GM13977 (cell line): ENCODE results near the gene FIS1.
A peak's percentile ranks its signal among the peaks of the same experiment; 100 is the strongest.
"Not testable (repeated sequence)": the region's sequence is repeated elsewhere in the genome, so short reads cannot be mapped to it uniquely, and the experiment has no call there.

Experiments
- DNase-seq: peaks from one replicate; pipeline ENCODE4 v3.0.0; 2012; ENCODE audit warnings: low spot score
- in situ Hi-C: fragments of 300-500 bp; cut with MboI; formaldehyde crosslinking; loops from one replicate; pipeline ENCODE4 v1.12.0; 2022; ENCODE audit warnings: low sequenced_read_pairs, low pct_unique_long_range_greater_than_20kb, mixed read lengths, inconsistent platforms; ENCODE audit not compliant: unreplicated experiment
- TF ChIP-seq, protein P1 (sequence below): IDR thresholded peaks from 2 replicates; pipeline ENCODE4 v1.5.1; 2012; ENCODE audit warnings: mild to moderate bottlenecking, control low read depth; ENCODE audit not compliant: insufficient read depth; ENCODE audit errors: extremely low read depth, missing control alignments

Gene FIS1

DNA sequence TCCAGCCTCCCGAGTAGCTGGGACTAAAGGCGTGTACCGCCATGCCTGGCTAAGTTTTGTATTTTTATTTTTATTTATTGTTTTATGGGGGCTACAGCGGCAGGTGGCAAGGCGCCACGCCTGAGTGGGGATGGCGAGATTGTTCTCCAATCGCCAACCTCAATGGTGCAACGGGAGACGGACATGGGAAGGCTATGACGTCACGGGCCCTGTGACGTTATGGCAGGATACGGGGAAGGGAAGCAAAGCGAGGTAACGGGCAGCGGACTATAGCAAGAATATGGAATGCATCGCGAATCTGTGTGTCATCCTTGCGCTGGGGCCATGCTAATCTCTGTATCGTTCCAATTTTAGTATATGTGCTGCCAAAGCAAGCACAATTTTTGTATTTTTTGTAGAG, 24.8 kb upstream of the FIS1 start:
- TF ChIP-seq, protein P1, sequence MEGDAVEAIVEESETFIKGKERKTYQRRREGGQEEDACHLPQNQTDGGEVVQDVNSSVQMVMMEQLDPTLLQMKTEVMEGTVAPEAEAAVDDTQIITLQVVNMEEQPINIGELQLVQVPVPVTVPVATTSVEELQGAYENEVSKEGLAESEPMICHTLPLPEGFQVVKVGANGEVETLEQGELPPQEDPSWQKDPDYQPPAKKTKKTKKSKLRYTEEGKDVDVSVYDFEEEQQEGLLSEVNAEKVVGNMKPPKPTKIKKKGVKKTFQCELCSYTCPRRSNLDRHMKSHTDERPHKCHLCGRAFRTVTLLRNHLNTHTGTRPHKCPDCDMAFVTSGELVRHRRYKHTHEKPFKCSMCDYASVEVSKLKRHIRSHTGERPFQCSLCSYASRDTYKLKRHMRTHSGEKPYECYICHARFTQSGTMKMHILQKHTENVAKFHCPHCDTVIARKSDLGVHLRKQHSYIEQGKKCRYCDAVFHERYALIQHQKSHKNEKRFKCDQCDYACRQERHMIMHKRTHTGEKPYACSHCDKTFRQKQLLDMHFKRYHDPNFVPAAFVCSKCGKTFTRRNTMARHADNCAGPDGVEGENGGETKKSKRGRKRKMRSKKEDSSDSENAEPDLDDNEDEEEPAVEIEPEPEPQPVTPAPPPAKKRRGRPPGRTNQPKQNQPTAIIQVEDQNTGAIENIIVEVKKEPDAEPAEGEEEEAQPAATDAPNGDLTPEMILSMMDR = no peak
- no peak for DNase-seq
- in situ Hi-C loops = no loop called here

DNA sequence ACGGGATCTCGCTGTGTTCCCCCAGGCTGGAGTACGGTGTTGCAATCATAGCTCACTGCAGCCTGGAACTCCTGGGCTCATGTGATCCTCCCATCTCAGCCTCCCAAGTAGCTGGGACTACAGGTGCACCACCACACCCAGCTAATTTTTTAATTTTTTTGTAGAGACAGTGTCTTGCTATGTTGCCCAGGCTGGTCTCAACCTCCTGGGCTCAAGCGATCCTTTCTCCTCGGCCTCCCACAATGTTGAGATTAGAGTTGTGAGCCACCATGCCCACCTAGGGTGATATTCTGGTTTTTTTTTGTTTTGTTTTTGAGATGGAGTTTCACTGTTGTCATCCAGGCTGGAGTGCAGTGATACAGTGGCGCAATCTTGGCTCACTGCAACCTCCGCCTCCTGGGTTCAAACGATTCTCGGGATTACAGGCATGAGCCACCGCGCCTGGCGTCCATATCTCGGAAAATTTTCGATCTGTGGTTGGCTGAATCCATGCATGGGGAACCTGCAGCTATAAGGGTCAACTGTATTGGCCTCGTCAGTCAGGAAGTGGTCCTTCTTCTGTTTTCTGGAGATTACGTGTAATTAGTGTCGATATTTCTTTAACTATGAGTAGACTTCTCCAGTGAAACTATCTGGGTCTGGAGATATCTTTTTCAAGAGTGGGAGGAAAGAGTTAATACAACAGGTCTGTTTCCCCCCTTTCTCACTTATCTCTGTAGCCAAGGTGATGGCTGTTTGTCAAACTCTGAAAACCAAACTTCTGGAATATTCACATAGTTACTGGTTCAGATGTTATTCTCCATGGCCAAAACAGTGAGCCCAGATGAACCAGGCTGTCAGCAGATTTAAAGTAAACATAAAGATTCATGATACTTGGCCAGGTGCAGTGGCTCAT, 21.0 kb upstream of the FIS1 start:
- no peak for DNase-seq
- TF ChIP-seq, protein P1 = no peak

DNA sequence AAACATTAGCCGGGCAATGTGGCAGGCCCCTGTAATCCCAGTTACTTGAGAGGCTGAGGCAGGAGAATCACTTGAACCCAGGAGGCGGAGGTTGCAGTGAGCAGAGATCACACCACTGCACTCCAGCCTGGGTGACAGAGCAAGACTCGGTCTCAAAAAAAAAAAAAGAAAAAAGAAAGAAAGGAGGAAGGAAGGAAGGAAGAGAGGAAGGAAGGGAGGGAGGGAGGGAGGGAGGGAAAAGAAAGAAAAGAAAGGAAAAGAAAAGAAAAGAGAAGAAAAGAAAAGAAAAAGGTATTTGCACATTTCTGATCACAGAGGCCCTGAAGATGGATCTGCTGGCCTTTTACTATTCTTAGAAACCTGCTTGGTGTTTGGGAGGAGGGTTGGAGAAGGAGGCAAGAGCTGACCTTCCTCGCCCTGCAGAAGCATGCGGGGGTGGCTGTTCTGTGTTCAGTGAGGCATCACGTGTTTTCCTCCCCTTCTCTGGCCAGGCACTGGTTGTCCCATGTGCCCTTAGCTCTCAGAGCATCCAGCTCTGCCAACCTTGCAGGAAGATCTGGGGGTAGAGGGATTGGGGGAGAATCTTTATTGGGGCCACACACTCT, 19.3 kb upstream of the FIS1 start:
- DNase-seq, in situ Hi-C loops: not testable (repeated sequence)

More for the DNA sequence above, 21.0 kb upstream of the FIS1 start:
- in situ Hi-C loops = no loop called here

DNA sequence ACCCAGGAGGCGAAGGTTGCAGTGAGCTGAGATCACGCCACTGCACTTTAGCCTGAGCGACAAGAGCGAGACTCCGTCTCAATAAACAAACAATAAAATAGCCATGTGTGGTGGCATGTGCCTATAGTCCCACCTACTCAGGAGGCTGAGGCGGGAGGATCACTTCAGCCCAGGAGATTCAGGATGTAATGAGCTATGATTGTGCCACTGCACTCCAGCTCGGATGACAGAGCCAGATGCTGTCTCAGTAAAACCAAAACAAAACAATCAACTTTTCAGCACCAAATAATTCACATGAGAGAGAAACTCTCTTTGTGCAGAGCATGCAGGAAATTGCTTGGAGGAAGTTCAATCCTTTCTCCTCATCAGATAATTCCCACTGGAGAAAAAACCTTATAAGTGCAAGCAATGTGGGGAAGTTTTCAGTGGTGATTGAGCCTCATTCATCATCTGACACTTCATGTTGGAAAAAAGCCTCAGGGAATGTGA, 13.4 kb upstream of the FIS1 start:
- in situ Hi-C loops = no loop called here
- TF ChIP-seq, protein P1 = no peak
- no peak for DNase-seq

DNA sequence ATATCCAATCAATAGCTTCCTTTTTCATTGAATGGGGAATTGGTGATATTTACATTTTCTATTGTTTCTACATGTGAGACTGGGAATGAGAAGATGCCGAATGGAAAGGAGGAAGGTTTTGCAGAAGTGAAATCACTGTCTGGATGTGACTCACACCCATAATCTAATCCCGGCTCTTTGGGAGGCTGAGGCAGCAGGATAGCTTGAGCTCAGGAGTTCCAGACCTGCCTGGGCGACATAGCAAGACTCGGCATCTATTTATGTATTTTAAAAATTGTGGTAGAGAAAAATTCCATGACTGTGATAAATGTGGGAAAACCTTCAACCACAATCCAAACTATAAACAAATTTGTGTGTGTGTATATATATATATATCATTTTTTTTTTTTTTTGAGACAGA, 10.9 kb upstream of the FIS1 start:
- no peak for DNase-seq
- TF ChIP-seq, protein P1 = no peak
- in situ Hi-C loops = no loop called here

DNA sequence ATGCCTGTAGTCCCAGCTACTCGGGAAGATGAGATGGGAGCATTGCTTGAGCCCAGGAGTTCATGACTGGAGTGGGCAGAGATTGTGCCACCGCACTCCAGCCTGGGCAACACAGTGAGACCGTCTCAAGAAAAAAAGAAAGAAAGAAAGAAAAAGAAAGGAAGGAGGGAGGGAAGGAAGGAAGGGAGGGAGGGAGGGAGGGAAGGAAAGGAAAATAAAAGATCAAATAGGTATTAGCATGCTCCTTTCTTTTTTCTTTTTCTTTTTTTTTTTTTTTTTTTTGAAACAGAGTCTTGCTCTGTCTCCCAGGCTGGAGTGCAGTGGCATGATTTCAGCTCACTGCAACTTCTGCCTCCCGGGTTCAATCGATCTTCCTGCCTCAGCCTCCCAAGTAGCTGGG, 8.3 kb upstream of the FIS1 start:
- DNase-seq, in situ Hi-C loops: not testable (repeated sequence)

DNA sequence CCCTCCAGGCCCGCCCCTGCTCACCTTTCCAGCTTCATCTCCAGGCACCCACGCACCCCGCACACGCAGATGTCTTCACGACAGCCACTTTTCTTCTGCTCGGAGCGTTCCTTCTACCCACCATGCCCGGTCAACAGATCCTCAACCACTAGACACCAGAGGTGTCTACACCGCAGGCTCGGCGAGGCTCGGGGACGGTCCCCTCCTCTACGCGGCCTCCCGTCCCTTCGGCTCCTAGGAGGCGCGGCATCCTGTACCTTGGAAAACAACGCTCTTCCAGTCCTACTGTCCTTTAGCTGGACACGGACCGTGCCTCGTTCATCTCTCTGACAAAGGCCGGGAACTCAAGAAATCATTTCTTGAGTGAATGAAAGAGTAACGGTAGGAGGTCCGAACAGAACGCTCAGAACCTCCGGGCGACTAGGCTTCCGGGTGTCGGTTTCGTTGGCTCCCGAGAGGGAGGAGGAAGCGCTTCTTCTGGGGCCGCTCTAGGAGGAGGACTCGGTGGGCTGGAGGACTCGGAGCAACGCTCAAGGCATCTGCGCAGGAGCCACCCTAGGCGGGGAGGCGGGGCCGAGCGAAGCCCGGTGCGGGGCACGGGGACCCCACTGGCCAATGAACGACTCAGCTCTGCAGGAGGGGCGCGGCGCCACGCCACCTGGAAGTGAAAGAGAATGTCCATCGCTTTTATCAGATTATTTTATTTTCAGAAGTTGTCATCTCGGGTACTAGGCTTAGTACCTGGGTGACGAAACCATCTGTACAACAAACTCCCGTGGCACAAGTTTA, 7.2 kb upstream of the FIS1 start:
- peak; percentile 96 for DNase-seq
- TF ChIP-seq, protein P1 = no peak
- in situ Hi-C loops = no loop called here
